Keratinocyte (primary cell): Measurements from ENCODE around the gene ZMIZ1.

Experiments used
- CTCF ChIP-seq, 3 experiments: IDR thresholded peaks in 1 of 3; conservative IDR thresholded peaks in 1 of 3; optimal IDR thresholded peaks in 1 of 3; 2 replicates in 2 of 3; 3 replicates in 1 of 3; pipeline versions ENCODE3 to v1.5.1; 2011; ENCODE audit warnings: low read length in 3 of 3, mild to moderate bottlenecking in 3 of 3, moderate library complexity in 2 of 3, control low read depth in 1 of 3, inconsistent platforms in 1 of 3; ENCODE audit not compliant: insufficient read depth in 2 of 3; ENCODE audit errors: extremely low read depth in 1 of 3
- EZH2 ChIP-seq: IDR thresholded peaks from one replicate; pipeline ENCODE4 v1.6.1; 2012; ENCODE audit warnings: inconsistent platforms, mild to moderate bottlenecking, low read length, moderate library complexity

DNA sequence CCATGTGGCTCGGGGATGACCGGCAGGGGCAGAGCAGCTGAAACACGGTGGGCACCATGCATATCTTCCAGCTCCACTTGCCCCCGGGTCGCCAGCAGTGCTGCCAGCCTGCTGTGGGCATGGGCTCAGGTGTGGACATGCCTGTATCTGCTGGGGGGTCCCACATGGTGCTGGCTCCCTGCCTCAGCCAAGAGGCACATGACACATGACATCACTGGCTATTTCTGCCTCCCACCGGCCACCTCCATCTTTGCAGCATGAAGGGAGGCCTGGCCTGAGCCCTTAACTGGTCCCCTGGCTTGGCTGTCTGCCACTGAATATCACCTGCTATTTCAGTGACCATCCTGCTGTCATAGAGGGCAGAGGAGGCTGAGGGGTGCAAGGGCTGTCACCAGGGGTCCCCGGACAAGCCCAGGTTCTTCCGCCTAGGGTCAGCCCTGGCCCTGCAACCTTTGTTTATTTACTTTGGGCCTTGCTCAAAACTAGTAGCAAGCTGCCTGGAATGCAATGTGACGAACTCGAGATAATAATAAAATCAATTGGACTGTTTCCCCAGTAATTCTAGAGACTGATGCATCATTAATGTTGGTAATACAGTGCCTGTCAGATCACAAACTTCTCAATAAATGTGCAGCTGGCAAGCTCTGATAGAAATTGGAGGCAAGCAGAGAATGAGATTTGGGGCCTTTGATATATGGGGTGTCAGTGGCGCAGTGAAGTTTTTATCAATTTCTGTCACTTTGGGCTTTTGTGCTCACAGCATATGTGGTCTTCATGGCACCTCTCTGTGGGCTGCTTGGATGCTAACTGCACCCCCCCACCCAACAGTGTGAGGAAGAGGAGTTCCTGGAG is 28.5 kb downstream of the ZMIZ1 start:
- TF ChIP-seq EZH2, result no peak
- no peak for TF ChIP-seq CTCF (optimal IDR thresholded peaks at IDR 0.05 in 1 of 3, IDR thresholded peaks at IDR 0.05 in 1 of 3, conservative IDR thresholded peaks at IDR 0.05 in 1 of 3; ENCODE audit: extremely low read depth in 1 of 3, insufficient read depth in 2 of 3, low read length in 3 of 3)
